CD4-positive, alpha-beta T cell treated with Interleukin-10 for 1 hour (primary cell): ENCODE results near the gene IPO11.
"Not testable (repeated sequence)": the region's sequence is repeated elsewhere in the genome, so short reads cannot be mapped to it uniquely, and the experiment has no call there.

Source experiments
- DNase-seq: peaks from one replicate; pipeline ENCODE4 v3.0.0-alpha.2; 2020

IPO11 gene

GRCh38 chr5:62450259-62450658, 37.7 kb downstream of the IPO11 start:
- no peak for DNase-seq

- DNase-seq = no peak
Measured at GRCh38 chr5:62457071-62457470, 44.5 kb downstream of the IPO11 start.

- peak; percentile 45 for DNase-seq
Measured at GRCh38 chr5:62460578-62460983, 48.0 kb downstream of the IPO11 start.

GRCh38 chr5:62461561-62461960, 49.0 kb downstream of the IPO11 start:
- no peak for DNase-seq

GRCh38 chr5:62465985-62466925, 53.7 kb downstream of the IPO11 start:
- DNase-seq = no peak

- no peak for DNase-seq
Measured at GRCh38 chr5:62473209-62473608, 60.6 kb downstream of the IPO11 start.

- DNase-seq = no peak
Measured at GRCh38 chr5:62475072-62475471, 62.5 kb downstream of the IPO11 start.

- DNase-seq = no peak
Measured at GRCh38 chr5:62477801-62478200, 65.2 kb downstream of the IPO11 start.

GRCh38 chr5:62483556-62483955, 71.0 kb downstream of the IPO11 start:
- DNase-seq = no peak

GRCh38 chr5:62486672-62487071, 74.1 kb downstream of the IPO11 start:
- no peak for DNase-seq

GRCh38 chr5:62488531-62488930, 76.0 kb downstream of the IPO11 start:
- DNase-seq = no peak

GRCh38 chr5:62489471-62489870, 76.9 kb downstream of the IPO11 start:
- no peak for DNase-seq

GRCh38 chr5:62494772-62495171, 82.2 kb downstream of the IPO11 start:
- DNase-seq = no peak

- DNase-seq = no peak
Measured at GRCh38 chr5:62496876-62497275, 84.3 kb downstream of the IPO11 start.

- DNase-seq = no peak
Measured at GRCh38 chr5:62498961-62499360, 86.4 kb downstream of the IPO11 start.

- no peak for DNase-seq
Measured at GRCh38 chr5:62499756-62500155, 87.2 kb downstream of the IPO11 start.

- DNase-seq = no peak
Measured at GRCh38 chr5:62502456-62503101, 90.0 kb downstream of the IPO11 start.

GRCh38 chr5:62504129-62504528, 91.6 kb downstream of the IPO11 start:
- no peak for DNase-seq

- no peak for DNase-seq
Measured at GRCh38 chr5:62506659-62507460, 94.3 kb downstream of the IPO11 start.

- not testable (repeated sequence) for DNase-seq
Measured at GRCh38 chr5:62508760-62509159, 96.2 kb downstream of the IPO11 start.

GRCh38 chr5:62509806-62510205, 97.2 kb downstream of the IPO11 start:
- no peak for DNase-seq

GRCh38 chr5:62513085-62513484, 100.5 kb downstream of the IPO11 start:
- not testable (repeated sequence) for DNase-seq

GRCh38 chr5:62514510-62515119, 102.1 kb downstream of the IPO11 start:
- DNase-seq = no peak
